GM10248 (cell line): ENCODE measurements around the gene TSC22D1.

Experiments used
- CTCF ChIA-PET: fragments of 300-600 bp; sonication (Branson Sonifier 250); formaldehyde crosslinking; extraction: SDS; loops from one replicate; lab custom pipeline; 2021; ENCODE audit warnings: antibody characterized with exemption; lab: Yijun Ruan, JAX
- POLR2A ChIA-PET: fragments of 350-650 bp; sonication (Branson Sonifier 250); formaldehyde crosslinking; extraction: SDS; loops from one replicate; lab custom pipeline; 2020; ENCODE audit warnings: antibody characterized with exemption; lab: Yijun Ruan, JAX
- DNase-seq: peaks from one replicate; pipeline ENCODE4 v3.0.0; 2012; ENCODE audit errors: extremely low spot score
- CTCF ChIP-seq: IDR thresholded peaks from 2 replicates; pipeline ENCODE4 v1.5.1; 2012; ENCODE audit warnings: mild to moderate bottlenecking, low read depth; ENCODE audit errors: extremely low read depth, missing control alignments, control extremely low read depth

The TSC22D1 gene

GRCh38 chr13:44436589-44437337, 139.4 kb downstream of the TSC22D1 start:
- DNase-seq = peak; percentile 38
- no peak for TF ChIP-seq CTCF
- POLR2A ChIA-PET = interaction anchor here (0.6 kb wide), 1 partner anchor 1654 kb away, joined by 3 read pairs; no protein-coding TSS in a partner anchor
- CTCF ChIA-PET = interaction anchor here (1.2 to 4.9 kb wide), 14 partner anchors 10 to 537 kb away, joined by 4 to 48 read pairs (median 6); no protein-coding TSS in a partner anchor

- CTCF ChIA-PET = interaction anchor here (2.1 to 4.9 kb wide), 6 partner anchors 9 to 530 kb away, joined by 7 to 48 read pairs (median 12); no protein-coding TSS in a partner anchor
- DNase-seq = no peak
Measured at GRCh38 chr13:44435919-44436510, 140.1 kb downstream of the TSC22D1 start.

GRCh38 chr13:44435142-44435918, 140.8 kb downstream of the TSC22D1 start:
- DNase-seq = peak; percentile 81
- CTCF ChIA-PET = interaction anchor here (1.1 to 4.9 kb wide), 7 partner anchors 8 to 530 kb away, joined by 3 to 48 read pairs (median 9); no protein-coding TSS in a partner anchor
- no peak for TF ChIP-seq CTCF
- POLR2A ChIA-PET = interaction anchor here (0.6 kb wide), 2 partner anchors 338 to 556 kb away, joined by 4 to 7 read pairs; no protein-coding TSS in a partner anchor

More at GRCh38 chr13:44435919-44436510, 140.1 kb downstream of the TSC22D1 start:
- POLR2A ChIA-PET = no interaction called here
- no peak for TF ChIP-seq CTCF

- CTCF ChIA-PET = interaction anchor here (1.1 to 4.9 kb wide), 5 partner anchors 9 to 529 kb away, joined by 3 to 48 read pairs (median 3); no protein-coding TSS in a partner anchor
- TF ChIP-seq CTCF = no peak
- POLR2A ChIA-PET = no interaction called here
- DNase-seq = no peak
Measured at GRCh38 chr13:44434766-44435141, 141.4 kb downstream of the TSC22D1 start.

- ChIA-PET POLR2A (no interaction called here), CTCF (interaction anchor here (1.2 to 4.9 kb wide), 4 partner anchors 8 to 528 kb away, joined by 3 to 48 read pairs (median 10); no protein-coding TSS in a partner anchor)
- TF ChIP-seq CTCF = no peak
- DNase-seq = no peak
Measured at GRCh38 chr13:44433863-44434765, 142.0 kb downstream of the TSC22D1 start.
